ENCODE data around the gene CCNL2. TPM values are rescaled to one million over a fixed set of nuclear protein-coding genes. Genes with fewer than 3 reads are reported as not detected.

Gene CCNL2
- total RNA-seq, 1 experiment from 2014 or later, result 173 TPM

GRCh38 chr1:1359664-1360468, 39.3 kb downstream of the CCNL2 start:
- peaks cover 43% of the 10 kb centered on the region for H3K27me3 Mint-ChIP-seq (ENCODE audit: low read depth)
- H3K27ac ChIP-seq (ENCODE audit: insufficient read length, low read depth, low read length), result no peak overlapping the region
- H4K5ac ChIP-seq (ENCODE audit: insufficient read length, low read depth, low read length), result no peak overlapping the region
- H3K4ac ChIP-seq (ENCODE audit: low read depth, low read length), result no peak overlapping the region
- peaks cover 3% of the 10 kb centered on the region for H3K23me2 ChIP-seq (ENCODE audit: insufficient read length, low read depth, low read length, poor library complexity, severe bottlenecking)
- H3K27me3 ChIP-seq (ENCODE audit: insufficient read depth, low read length), result peaks cover under 1% of the 10 kb centered on the region; the same call in 1 of the 2 replicates
- no peak overlapping the region; the same call in 1 of the 2 replicates for H2BK15ac ChIP-seq (ENCODE audit: low read depth, low read length)
- no peak overlapping the region for H3K4me2 ChIP-seq (ENCODE audit: insufficient read depth, insufficient read length, low read length)
- no peak overlapping the region for H4K91ac ChIP-seq (ENCODE audit: insufficient read length, low read depth, low read length)
- no peak overlapping the region for H4K8ac ChIP-seq (replicated peaks; ENCODE audit: insufficient read length, low read depth, low read length)
- no peaks in the 10 kb centered on the region for H3K9me3 ChIP-seq (ENCODE audit: control insufficient read depth, low read depth, low read length)
- DNase-seq, result no peak
- peaks cover 2% of the 10 kb centered on the region; the same call in 1 of the 2 replicates for H3K4me1 ChIP-seq (ENCODE audit: insufficient read depth, low read length)
- H2BK5ac ChIP-seq (ENCODE audit: insufficient read length, low read length), result no peak overlapping the region
- H3K9me3 Mint-ChIP-seq, result no peaks in the 10 kb centered on the region; a peak in 2 of 5 replicates
- H3K79me2 ChIP-seq (ENCODE audit: insufficient read depth, low read length), result no peaks in the 10 kb centered on the region
- H3K4me3 Mint-ChIP-seq, result no peak overlapping the region
- H3K27ac Mint-ChIP-seq, result peak overlapping the region in 1 of 3 experiments; percentile 77; a peak in 3 of 7 replicates
- no peak overlapping the region for H3K9ac ChIP-seq (ENCODE audit: extremely low read depth, insufficient read length, low read length)
- no peaks in the 10 kb centered on the region for H4K20me1 ChIP-seq (ENCODE audit: control insufficient read depth, insufficient read depth, insufficient read length)
- no peaks in the 10 kb centered on the region for H3K36me3 Mint-ChIP-seq (ENCODE audit: insufficient read depth in 1 of 3, low read depth in 3 of 3)
- H3K18ac ChIP-seq (ENCODE audit: insufficient read length, low read depth, low read length), result no peak overlapping the region
- H3T11ph ChIP-seq (ENCODE audit: low read length), result no peak overlapping the region
- H3K4me1 Mint-ChIP-seq, result peaks cover 22 to 42% of the 10 kb centered on the region in 2 experiments
- no peak overlapping the region; the same call in 1 of the 2 replicates for H3K14ac ChIP-seq (ENCODE audit: insufficient read depth, low read length)
- no peak overlapping the region for H2AFZ ChIP-seq (ENCODE audit: low read length)
- no CpG with 5 or more reads among the region's 28 CpGs for WGBS (ENCODE audit: extremely low coverage, insufficient read length, low lambda C conversion rate)
- H2BK20ac ChIP-seq (ENCODE audit: low read depth, low read length, poor library complexity, severe bottlenecking), result no peak overlapping the region
- H2BK120ac ChIP-seq (ENCODE audit: low read depth, low read length, poor library complexity, severe bottlenecking), result no peak overlapping the region
- H2BK12ac ChIP-seq (ENCODE audit: insufficient read length, low read depth, low read length), result no peak overlapping the region
- no peak overlapping the region for H3K23ac ChIP-seq (ENCODE audit: insufficient read length, low read depth, low read length)
- no peak overlapping the region for H3K56ac ChIP-seq (ENCODE audit: insufficient read length, low read depth, low read length)
- no peaks in the 10 kb centered on the region for H3K79me1 ChIP-seq (ENCODE audit: insufficient read depth, low read depth, low read length, poor library complexity, severe bottlenecking)
- TF ChIP-seq CTCF (conservative IDR thresholded peaks at IDR 0.05), result no peak
- H2AK5ac ChIP-seq (ENCODE audit: insufficient read length, low read length), result no peak overlapping the region
